Right lobe of liver (tissue), 6 donors: ENCODE measurements around the gene SKA1. TPM values are rescaled to one million over a fixed set of nuclear protein-coding genes. Genes with fewer than 3 reads are reported as not detected.

Experiments
- ATAC-seq, 4 donors: fragments of 200-7000 bp; cut with Tn5 transposase; one replicate each; pipeline ENCODE4 v1.9.1; 2020; ENCODE audit warnings: mild to moderate bottlenecking in 4 of 4, moderate library complexity in 4 of 4
- DNase-seq, 3 donors: peaks; one replicate each; pipeline ENCODE4 v3.0.0-alpha.2; 2020
- H3K27ac ChIP-seq, 3 donors: fragments of 200-600 bp; one replicate each; pipeline ENCODE4 v1.8.0; 2022
- H3K27me3 ChIP-seq, 2 donors: fragments of 200-600 bp; one replicate each; pipeline ENCODE4 v1.8.0; 2022
- H3K36me3 ChIP-seq, 4 donors: fragments of 200-600 bp; sonication (generic) in 1 of 4; one replicate each; pipeline versions ENCODE4 v1.5.1 to v1.8.0; 2017 to 2022; ENCODE audit warnings: control low read depth in 1 of 4
- H3K4me1 ChIP-seq, 4 donors: fragments of 200-600 bp; sonication (generic) in 1 of 4; one replicate each; pipeline versions ENCODE4 v1.5.1 to v1.8.0; 2017 to 2022; ENCODE audit warnings: control low read depth in 1 of 4
- H3K4me3 ChIP-seq, 3 donors: fragments of 200-600 bp; one replicate each; pipeline ENCODE4 v1.8.0; 2022
- H3K9me3 ChIP-seq, 4 donors: fragments of 200-600 bp; sonication (generic) in 1 of 4; one replicate each; pipeline versions ENCODE4 v1.5.1 to v1.8.0; 2017 to 2022; ENCODE audit warnings: control low read depth in 1 of 4
- CTCF ChIP-seq, 4 donors: fragments of 200-600 bp in 3 of 4; fragments of 450-650 bp in 1 of 4; IDR thresholded peaks; one replicate each; pipeline versions ENCODE4 v1.5.1 to v1.8.0; 2016 to 2022; ENCODE audit warnings: antibody characterized with exemption in 4 of 4, mild to moderate bottlenecking in 2 of 4
- POLR2A ChIP-seq: fragments of 450-650 bp; IDR thresholded peaks from one replicate; pipeline ENCODE4 v1.6.1; 2017; ENCODE audit warnings: antibody characterized with exemption, mild to moderate bottlenecking
- WGBS: methylation state at CpG from one replicate; pipeline ENCODE4 v1.1.6; 2018; ENCODE audit warnings: low coverage, low lambda C conversion rate; ENCODE audit not compliant: insufficient coverage; ENCODE audit errors: missing lambda C conversion rate; 5-methylcytosine and 5-hydroxymethylcytosine counted together
- intact Hi-C, 2 donors: fragments of 100-400 bp; cut with DNase I; formaldehyde crosslinking; loops; one replicate each; pipeline versions ENCODE4 v1.11.2 to v1.14.1; 2022
- total RNA-seq, 6 experiments: library from RNA; depleted of rRNA in 2 of 6; stranded (reverse); fragments of >200 nt in 2 of 6; fragmentation: NEBNext Ultra II Directional in 3 of 6; extraction: Animal tissue kit (Norgen Biotek cat#: 25700) in 3 of 6; gene quantifications; one replicate each; pipeline versions ENCODE4 v1.1.0 to v1.2.4, GENCODE V29; 2016 to 2023
- donor health status: DM: no; HTN: yes; CAD: no.
- donor health status: DM: no; HTN: no; CAD: no.
- donor health status: DM: no; HTN: no; CAD: no.
- donor health status: DM: no; HTN: yes; CAD: no.
- donor health status: DM: no; HTN: yes; CAD: no.

The SKA1 gene
- total RNA-seq, 6 experiments from 2014 or later, result 0.15 to 1.5 (median 0.75) TPM; not detected in 1

- Histone ChIP-seq H3K27ac (no peak overlapping the region), H3K4me1 (no peaks in the 10 kb centered on the region), H3K4me3 (no peak overlapping the region), H3K36me3 (no peaks in the 10 kb centered on the region), H3K9me3 (no peaks in the 10 kb centered on the region), H3K27me3 (no peaks in the 10 kb centered on the region)
- WGBS, result 53% methylated on average over 2 of the region's 2 CpGs
- TF ChIP-seq POLR2A (no peak), CTCF (IDR thresholded peaks at IDR 0.05) (no peak)
- intact Hi-C loops, result no loop called here
- ATAC-seq (no peak), DNase-seq (no peak)
These were observed 36.7 kb upstream of the SKA1 start for GRCh38 chr18:50338122-50338521.

GRCh38 chr18:50338715-50339114, 36.1 kb upstream of the SKA1 start:
- no peaks in the 10 kb centered on the region for H3K9me3 ChIP-seq
- TF ChIP-seq CTCF (IDR thresholded peaks at IDR 0.05), result no peak
- H3K27me3 ChIP-seq, result no peaks in the 10 kb centered on the region
- intact Hi-C loops, result no loop called here
- no peak overlapping the region for H3K4me3 ChIP-seq
- 37% methylated on average over 2 of the region's 2 CpGs for WGBS
- H3K4me1 ChIP-seq, result no peaks in the 10 kb centered on the region
- H3K27ac ChIP-seq, result no peak overlapping the region
- DNase-seq, result no peak
- ATAC-seq, result no peak
- no peaks in the 10 kb centered on the region for H3K36me3 ChIP-seq

- Histone ChIP-seq H3K36me3 (no peaks in the 10 kb centered on the region), H3K9me3 (no peaks in the 10 kb centered on the region), H3K4me1 (no peaks in the 10 kb centered on the region), H3K4me3 (no peak overlapping the region), H3K27ac (no peak overlapping the region), H3K27me3 (no peaks in the 10 kb centered on the region)
- no peak for ATAC-seq
- DNase-seq, result no peak
- WGBS, result 85% methylated on average over 10 of the region's 24 CpGs
- intact Hi-C loops, result no loop called here
- TF ChIP-seq CTCF (IDR thresholded peaks at IDR 0.05), result peak in 1 of 4 donors; percentile 11
- TF ChIP-seq POLR2A, result no peak
These were observed 34.8 kb upstream of the SKA1 start for GRCh38 chr18:50340078-50340477.

GRCh38 chr18:50341443-50341842, 33.4 kb upstream of the SKA1 start:
- Histone ChIP-seq H3K4me3 (no peak overlapping the region), H3K27me3 (no peaks in the 10 kb centered on the region), H3K36me3 (no peaks in the 10 kb centered on the region), H3K27ac (no peak overlapping the region), H3K4me1 (no peaks in the 10 kb centered on the region), H3K9me3 (no peaks in the 10 kb centered on the region)
- ATAC-seq (no peak), DNase-seq (no peak)
- WGBS, result 63% methylated on average over 2 of the region's 2 CpGs
- intact Hi-C loops, result no loop called here
- TF ChIP-seq POLR2A, result no peak
- no peak for TF ChIP-seq CTCF (IDR thresholded peaks at IDR 0.05)

GRCh38 chr18:50350699-50351098, 24.1 kb upstream of the SKA1 start:
- intact Hi-C loops, result loop anchor here in 1 of 2 donors (10.0 kb wide), 2 partner anchors 66 to 136 kb away; partner anchors contain the start of genes CXXC1 and MBD1

More at GRCh38 chr18:50350699-50351098, 24.1 kb upstream of the SKA1 start:
- ATAC-seq, result no peak
- Histone ChIP-seq H3K27ac (no peak overlapping the region), H3K4me3 (no peak overlapping the region), H3K4me1 (no peaks in the 10 kb centered on the region), H3K27me3 (no peaks in the 10 kb centered on the region), H3K9me3 (no peaks in the 10 kb centered on the region), H3K36me3 (no peaks in the 10 kb centered on the region)
- TF ChIP-seq POLR2A (no peak), CTCF (IDR thresholded peaks at IDR 0.05) (no peak)
- no peak for DNase-seq
- WGBS, result 63% methylated on average over 2 of the region's 2 CpGs
